Medulla oblongata (tissue), 1 donor: ENCODE measurements around the gene IL5RA.

ENCODE experiments used
- DNase-seq: peaks from one replicate; pipeline ENCODE4 v3.0.0-alpha.2; 2015; ENCODE audit errors: extremely low spot score

The IL5RA gene, protein sequence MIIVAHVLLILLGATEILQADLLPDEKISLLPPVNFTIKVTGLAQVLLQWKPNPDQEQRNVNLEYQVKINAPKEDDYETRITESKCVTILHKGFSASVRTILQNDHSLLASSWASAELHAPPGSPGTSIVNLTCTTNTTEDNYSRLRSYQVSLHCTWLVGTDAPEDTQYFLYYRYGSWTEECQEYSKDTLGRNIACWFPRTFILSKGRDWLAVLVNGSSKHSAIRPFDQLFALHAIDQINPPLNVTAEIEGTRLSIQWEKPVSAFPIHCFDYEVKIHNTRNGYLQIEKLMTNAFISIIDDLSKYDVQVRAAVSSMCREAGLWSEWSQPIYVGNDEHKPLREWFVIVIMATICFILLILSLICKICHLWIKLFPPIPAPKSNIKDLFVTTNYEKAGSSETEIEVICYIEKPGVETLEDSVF

DNA sequence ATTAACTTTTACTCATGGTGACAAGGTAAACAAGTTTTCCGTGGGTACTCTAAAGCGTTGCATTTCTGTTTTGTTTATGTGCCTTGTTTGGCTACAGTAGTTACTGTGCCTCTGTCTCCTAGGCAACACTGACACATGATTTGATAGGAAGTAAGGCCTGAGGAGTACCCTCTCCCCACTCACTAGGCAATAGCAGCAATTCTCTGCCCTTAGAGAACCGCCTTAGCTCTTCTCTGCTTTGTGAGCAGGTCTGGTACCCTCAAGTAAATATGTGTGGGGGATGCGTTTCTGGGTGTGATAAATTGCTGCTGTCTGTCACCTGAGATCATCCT, at the start of gene IL5RA:
Gene IL5RA (minus strand): TSS at position 76 of the 332 bp plus-strand sequence. CDS start 5,390 bp downstream, outside the sequence.
- DNase-seq: no peak

DNA sequence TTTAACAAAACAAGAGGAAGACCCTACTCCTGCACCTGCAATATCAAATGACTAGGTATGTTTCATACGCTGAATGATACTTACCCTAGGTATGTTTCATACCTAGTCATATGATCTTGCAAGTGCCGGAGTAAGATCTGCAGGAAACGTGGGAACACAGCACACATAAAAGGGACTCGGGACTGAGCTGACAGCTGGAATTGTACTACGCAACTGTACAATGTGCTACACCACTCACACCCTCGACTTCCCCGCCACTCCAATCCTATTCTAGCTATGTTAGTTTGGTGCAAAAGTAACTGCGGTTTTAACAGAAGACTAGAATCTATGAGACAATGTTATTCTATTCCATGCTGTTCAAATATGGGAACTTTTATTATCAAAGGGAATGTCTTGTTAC, 47.3 kb upstream of the IL5RA start:
- DNase-seq: no peak

DNA sequence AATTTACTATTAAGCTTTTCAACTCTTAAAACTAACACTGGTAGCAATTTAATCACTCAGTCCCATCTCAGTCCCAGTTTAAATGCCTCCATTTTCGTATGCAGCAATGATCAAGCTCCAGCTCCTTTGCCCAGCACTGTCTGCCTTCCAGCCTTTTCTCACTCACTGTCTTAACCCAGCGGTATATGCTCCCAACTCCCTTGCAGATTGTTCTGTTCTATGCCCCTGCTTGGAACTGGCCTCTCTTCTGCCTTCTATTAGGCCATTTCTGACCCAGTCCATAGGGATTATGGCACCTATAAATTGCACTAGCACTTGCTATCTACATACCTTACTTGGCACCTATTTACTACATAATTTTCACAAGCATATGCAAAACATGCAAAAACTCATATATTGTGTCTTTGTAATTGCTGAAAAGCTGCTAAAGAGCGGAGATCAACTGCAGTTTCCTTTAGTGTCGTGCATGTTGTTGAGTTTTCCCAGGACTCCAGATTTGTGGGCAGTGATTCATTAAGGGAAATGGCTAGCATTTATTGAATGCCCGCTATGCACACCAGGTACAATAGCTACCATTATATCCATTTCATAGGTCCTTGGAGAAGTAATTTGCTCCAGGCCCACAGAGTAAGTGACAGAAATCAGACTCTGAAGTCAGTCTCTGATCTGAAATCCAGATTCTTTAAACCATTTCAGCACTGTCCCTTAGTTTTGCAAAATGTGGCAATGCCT, 44.9 kb upstream of the IL5RA start:
- no peak for DNase-seq

DNA sequence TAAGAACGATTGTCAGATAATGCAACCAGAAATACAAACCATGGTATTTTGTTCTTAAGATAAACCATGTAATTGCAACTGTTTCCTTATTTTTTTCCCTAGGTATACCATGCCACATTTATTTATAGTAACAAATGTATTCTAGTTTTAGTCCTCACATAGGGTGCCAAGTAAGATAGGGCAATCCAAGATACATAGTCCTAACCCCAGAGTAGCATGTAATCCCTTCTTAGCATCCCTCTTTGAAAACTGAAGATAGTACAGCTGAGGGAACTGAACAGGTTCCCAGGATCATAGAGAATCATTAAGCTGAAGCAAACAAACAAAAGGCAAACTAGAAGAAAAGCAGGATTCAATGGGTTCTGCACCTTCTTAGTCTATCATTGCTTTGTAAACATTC, 41.3 kb upstream of the IL5RA start:
- DNase-seq: no peak

DNA sequence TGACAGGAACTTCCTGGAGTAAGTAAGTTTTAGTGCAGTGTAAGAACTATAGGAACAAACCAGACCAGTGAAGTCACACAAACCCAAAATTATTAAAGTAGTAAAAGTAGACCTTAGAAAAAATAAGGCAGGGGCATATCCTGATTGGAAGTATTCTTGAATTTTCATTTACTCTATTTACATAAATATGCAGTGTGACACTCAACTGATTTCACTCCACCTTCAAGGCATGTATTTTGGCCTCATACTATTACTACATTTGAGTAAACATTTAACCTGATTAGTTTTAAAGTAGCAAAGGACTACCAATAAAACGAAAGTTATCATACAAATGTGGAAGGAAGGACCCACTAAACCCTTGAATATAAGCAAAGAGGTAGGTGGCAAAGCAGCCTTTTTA, 39.4 kb upstream of the IL5RA start:
- no peak for DNase-seq

DNA sequence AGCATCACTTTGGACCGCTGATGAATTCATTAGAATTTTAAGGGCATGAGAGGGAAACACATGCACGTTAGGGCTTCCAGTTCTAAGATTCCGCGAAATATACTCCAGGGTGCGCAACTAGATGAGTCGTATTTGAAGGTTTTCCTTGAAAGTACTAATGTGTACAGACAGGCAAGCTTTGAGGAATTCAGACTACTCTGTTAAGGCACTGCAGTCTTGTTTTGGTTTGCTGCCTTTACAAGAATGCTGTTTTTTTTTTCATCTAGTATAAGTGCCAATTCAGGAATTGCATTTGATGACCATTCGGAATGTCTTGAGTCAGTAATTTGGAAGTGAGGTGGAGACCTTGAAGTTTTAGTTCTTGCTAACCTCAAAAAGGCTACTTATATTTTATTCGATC, 35.7 kb upstream of the IL5RA start:
- DNase-seq: no peak

DNA sequence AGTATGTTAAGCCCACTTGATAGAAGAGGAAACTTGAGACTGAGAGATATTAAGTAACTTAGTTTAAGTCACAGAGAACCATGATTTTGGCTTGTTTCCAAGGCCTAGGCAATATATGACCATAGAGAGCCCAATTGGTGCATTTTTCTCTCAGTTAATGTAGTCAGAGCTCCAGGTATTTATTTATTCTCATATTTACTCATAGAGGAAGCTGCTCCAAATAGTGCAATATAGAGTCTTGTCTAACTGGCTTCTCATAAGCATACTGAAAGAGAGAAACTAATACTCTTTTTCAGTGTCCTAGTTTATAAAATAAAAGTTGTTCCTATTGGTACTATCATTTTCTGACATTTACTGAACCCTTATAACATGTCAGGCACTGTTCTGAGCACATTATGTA, 31.8 kb upstream of the IL5RA start:
- DNase-seq: no peak

DNA sequence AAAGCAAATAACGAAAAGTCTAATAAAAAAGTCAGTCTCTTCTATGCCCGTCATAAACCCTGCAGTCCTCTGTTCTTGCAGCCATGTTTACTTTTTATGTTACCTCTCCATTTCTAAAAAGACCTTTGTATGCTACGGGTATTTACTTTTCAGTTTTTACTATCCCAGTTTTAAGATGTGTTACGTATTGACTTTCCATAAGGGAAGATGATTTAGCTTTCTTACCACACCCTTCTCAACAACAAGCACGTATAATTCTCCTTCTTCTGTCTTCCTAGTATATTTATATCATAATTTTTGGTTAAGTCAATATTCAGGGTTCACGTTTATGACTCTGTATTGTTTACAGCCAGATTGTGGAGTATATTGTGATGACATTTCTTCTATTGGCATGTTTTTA, 27.4 kb upstream of the IL5RA start:
- DNase-seq: no peak

DNA sequence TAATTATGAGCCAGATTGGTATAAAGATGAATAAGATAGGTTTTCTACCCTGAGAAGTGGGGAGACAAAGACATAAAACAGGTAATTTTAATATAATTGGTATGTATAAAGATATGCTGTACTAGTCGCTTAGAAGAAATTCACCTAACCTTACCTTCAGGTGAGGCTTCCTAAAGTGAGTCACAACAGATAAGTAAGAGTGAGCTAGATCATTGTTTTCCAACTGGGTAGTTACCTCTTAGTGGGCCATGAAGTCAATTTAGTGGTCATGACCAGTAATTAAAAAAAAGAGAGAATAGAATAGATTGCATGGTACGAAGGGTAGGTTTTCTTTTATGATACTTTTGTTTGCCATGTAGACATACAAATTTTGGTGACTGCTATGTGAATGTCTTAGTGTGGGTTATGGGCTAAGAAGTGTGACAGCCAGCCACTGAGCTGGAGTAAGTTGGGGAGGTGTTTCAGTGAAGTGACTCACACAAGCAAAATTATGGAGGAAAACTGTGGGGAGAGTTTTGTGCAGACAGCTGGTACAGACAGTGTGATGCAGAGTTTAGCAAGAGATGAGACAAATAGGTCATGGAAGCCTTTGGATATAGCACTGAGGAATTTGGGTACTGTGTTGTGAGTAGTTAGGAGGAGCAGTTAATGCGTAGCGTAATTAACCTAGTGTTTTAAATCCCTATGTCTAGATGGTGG, 24.7 kb upstream of the IL5RA start:
- no peak for DNase-seq

DNA sequence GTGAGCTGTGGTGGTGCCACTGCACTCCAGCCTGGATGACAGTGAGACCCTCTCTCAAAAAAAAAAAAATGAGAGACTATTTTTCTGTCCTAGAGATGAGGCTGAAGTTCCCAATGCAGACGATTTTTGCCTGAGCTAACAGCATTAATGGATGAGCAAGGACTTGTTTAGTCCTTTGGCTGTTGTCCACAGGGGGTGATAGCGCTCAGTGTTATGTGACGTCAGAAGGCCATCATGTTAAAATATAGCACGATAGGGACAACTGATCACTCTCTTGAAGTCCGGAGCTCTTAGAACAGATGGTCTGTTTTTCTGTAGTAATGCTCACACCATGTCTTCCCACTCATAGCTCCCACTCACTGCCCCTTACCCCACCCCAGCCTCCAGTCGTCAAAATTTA, 23.3 kb upstream of the IL5RA start:
- no peak for DNase-seq

DNA sequence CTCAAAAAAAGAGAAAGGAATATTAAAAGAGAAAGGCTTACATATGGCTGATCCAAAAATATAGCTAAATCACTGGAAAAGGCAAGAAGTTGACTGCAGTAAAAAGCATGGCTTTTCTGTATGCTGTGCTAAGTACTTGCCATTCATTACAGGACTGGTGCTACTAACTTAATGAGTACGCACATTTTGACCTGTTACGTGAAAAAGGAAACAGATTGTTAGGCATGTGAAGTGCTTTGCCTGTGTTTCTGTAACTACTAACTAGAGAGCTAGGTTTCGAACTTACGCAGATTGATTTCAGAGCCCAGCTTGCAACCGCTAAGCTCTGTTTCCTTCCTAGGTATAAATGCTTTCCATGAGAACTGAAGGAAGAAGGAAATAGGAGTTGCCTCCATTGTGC, 19.4 kb upstream of the IL5RA start:
- no peak for DNase-seq

DNA sequence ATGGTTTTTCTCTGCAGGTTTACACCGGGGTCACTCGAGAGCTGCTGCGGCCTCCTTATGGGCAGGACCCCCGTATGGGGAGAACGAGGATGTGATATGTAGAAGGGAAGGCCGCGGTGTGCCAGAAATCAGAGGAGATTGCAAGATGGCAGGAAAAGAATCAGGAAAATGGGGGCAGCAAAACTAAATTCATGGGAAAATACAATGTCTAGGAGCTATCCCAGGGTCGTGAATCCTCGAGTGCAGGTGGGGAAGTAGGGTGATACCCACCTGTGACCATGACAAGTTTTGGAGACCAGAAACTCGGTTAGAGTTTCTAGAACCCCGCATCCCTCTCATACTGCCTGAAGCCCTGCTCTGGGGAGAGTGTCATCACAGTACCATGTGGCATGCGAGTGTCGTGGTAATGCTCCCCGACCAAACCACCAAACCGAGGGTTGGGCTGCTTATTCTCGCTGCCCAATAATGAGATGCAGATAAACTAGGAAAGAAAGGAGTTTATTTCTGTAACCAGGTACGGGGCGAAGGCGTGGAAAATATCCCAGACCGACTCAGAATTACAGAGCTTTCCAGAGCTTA, 17.3 kb upstream of the IL5RA start:
- DNase-seq: peak; percentile 9

DNA sequence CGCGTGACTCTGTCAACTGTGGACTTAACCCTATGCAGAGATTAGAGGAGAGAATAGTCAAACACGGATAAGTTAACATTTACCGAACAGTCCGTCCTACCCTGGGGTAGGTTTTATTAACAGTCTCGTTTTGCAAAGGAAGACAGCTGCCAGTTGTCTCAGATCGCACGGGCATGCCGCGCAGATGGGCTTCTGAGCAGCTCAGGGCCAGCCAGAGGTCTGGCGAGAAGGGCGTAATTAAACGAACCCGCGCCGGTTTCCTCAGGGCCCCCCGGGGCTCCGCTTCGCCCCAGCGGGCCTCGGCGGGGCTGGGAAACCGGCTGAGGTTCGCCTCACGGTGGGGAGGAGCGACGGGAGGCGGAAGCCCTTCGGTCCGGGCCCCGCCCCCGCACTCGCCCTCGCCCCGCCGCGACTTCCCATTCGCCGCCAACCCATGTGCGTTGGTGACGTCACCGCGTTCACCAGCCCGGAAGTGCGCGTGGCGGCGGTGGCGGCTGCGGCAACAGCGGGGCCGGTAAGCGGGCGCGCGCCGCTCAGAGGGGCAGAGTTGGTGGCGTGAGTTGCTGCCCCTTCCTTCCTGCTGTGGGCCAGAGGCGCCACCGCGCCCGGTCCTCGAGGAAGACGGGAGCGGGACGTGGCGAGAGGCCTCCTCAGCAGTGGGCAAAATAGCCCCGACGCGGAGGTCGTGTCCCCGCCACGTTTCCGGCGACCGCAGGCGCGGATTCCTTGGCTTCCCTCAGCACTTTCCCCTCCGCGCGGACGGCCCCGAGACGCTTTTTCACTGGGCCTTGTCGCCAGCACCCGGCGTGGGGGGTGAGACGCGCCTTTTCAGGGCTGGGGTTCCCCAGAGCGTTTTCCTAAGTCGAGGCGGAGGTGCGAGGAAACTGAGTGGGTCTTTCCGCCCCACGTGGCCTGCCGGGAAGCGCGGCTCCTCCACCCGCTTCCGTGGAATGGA, 16.6 kb upstream of the IL5RA start, which contains the start of gene TRNT1:
Gene TRNT1 (plus strand): TSS at position 464 of the 955 bp plus-strand sequence. CDS start 2,101 bp downstream, outside the sequence.
- peak; percentile 94 for DNase-seq

DNA sequence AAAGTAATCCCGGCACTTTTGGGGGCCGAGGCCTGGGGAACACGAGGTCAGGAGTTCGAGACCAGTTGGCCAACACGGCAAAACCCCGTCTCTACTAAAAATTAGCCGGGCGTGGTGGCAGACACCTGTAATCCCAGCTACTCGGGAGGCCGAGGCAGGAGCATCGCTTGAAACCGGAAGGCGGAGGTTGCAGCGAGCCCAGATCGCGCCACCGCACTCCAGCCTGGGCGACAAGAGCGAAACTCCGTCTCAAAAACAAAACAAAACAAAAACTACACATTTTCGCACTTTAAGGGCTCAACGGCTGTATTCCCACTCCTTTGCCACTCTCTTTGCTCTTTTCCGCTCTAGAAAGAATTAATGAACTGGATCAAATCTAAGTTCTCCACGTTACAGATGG, 15.8 kb upstream of the IL5RA start:
- no peak for DNase-seq

DNA sequence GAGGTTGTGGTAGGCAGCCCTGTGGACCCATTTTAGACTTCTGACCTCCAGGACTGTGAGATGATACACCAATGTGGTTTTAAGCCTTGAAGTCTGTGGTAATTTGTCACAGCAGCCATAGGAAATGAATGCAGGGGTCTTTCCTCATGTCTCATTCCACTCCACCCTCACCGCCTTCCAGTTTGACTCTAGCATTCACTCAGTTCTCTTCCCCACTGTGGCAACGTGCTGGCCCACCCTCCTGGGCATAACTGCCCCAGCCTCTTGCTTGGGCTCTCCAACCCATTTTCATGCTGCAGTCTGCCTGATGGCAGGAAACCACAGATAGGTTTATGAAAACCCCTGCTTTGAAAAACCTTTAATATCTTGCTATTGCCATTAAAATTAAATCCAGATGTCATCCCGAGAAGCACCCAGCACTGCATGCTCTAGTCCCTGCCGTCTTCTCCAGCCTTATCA, 9.2 kb upstream of the IL5RA start:
- DNase-seq: no peak

DNA sequence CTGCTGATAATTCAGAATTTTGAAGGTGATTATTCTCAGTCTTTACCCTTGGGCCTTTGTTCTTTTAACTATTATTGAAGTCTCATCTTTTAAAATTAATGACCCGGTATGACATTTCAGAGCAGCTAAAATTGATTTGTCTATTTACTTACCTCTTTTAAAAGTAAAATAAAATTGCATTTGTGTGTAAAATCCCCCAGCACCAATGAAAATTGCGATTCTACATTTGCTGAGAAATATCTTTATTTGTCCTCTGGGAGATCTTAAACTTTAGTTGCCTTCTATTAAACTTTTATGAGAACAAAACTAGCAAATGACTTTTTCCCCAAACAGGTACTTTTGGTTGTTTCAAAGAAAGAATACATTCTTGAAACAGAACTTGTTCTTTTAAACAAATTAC, 7.5 kb upstream of the IL5RA start:
- DNase-seq: no peak

DNA sequence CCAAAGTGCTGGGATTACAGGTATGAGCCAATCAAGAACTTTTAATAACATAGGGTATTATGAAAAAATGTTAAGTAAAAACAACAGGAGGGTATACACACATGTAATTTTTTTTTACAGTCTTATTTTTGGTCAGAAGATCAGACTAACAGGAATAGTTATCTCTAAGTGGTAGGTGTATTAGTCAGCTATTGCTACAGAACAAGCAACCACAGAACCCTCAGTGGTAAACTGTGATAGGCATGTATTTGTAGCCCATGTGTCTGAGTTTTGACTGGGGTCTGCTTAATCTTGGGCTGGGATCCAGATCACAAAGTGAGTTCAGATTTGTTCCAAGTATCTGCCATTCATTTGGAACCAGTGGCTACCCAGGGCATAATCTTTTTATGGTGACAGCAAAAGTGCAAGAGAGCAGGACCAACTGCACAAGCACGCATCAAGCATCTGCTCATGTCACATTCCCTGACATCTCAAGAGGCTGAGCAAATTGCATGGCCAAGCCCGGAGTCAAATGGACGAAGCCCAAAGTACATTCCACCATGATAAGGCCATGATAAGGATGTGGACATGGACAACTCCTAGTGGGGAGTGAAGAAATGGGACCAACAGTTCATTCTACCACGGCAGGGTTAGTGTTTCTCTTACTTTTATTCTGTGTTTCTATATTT, 3.0 kb upstream of the IL5RA start:
- no peak for DNase-seq

DNA sequence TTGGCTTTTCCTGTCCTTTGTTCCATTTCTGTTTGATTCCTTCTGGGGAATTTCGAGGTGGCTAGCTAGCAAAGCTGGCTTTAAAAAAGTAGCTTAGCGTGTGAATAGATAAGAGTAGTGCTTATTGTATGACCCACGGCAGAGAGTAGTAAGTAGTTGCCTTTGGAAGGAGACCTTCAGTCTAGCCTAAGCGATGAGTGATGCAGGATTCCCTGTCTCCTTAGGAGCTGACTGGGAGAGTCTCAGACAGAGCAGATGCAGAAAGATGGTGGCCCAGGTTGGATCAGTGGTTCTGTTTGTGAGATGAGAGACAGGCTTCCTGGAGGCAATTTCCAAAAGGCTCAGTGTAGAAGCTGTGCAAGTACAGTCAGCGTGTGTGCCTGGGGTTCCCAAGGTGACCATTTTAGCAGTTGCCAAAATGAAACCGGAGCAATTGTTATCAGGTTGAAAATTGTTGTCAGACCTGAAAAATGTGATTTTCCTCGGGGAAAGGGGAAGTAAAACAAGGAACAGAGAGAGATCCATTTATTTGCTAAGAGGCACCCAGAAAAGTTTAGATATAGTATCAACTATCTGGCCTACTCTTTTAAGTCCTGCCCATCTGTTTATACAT, 681 bp upstream of the IL5RA start:
- no peak for DNase-seq

DNA sequence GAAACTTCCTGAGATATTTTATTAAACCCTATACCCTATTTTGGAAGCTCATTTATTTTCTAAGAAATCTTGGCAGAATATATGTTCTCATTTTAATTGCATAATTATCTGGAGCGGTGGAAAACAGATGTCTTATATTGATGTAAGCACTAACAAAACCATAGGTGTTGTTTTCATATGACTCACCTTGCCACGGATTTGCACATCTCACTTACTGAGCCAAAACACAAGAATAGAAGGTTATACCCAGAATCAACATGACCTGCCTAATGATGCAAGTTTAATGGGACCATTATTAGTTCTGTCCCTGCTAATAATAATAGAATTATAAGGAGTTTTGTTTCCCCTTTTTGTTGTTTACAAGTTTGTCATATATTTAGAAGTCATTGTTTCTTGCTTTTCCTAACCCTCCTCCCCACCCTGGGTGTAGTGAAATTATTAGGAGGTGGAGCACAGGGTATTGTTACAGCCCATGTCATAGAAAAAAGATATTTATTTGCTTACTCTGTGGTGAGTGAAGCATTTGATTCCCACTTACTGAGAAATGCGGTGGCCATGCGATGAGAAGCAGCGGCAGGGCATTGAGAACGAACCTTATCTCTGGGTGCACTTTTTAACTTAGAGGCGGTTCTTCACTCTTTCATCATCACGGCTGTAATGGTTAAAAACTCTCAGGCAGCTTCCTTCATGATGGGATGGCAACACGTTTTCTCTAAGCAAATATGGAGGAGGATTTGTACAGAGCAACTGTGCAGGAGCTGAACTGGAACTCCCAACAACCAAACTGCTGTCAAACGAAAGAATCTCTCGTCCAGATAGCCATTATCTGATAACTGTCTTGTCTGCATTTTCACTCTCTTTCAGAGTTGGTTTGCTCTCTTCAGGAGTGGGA, 521 bp downstream of the IL5RA start:
- DNase-seq: no peak
